Measurements from ENCODE around the gene USP5.

- TF ChIP-seq POLR2A (IDR thresholded peaks at IDR 0.05): no peak
- TF ChIP-seq CTCF (IDR thresholded peaks at IDR 0.05): no peak
Measured at GRCh38 chr12:6824085-6824775, 27.7 kb upstream of the USP5 start.

All from breast epithelium (tissue), 3 donors.